Activated CD8-positive, alpha-beta memory T cell treated with anti-CD3 and anti-CD28 coated beads for 48 hours (primary cell): ENCODE measurements around the gene TECR.
"Not testable (repeated sequence)": the region's sequence is repeated elsewhere in the genome, so short reads cannot be mapped to it uniquely, and the experiment has no call there.

Experiments
- DNase-seq, 3 experiments: peaks; one replicate each; pipeline ENCODE4 v3.0.0-alpha.2; 2020; ENCODE audit warnings: low read depth in 2 of 3, low spot score in 2 of 3

Gene TECR

GRCh38 chr19:14559916-14560775 lies 30.8 kb downstream of the TECR start:
- DNase-seq = no peak

- no peak for DNase-seq
Measured at GRCh38 chr19:14560776-14561108, 31.3 kb downstream of the TECR start.

- DNase-seq = no peak
Measured at GRCh38 chr19:14561249-14561648, 31.9 kb downstream of the TECR start.

- no peak for DNase-seq
Measured at GRCh38 chr19:14561847-14562351, 32.5 kb downstream of the TECR start.

DNA sequence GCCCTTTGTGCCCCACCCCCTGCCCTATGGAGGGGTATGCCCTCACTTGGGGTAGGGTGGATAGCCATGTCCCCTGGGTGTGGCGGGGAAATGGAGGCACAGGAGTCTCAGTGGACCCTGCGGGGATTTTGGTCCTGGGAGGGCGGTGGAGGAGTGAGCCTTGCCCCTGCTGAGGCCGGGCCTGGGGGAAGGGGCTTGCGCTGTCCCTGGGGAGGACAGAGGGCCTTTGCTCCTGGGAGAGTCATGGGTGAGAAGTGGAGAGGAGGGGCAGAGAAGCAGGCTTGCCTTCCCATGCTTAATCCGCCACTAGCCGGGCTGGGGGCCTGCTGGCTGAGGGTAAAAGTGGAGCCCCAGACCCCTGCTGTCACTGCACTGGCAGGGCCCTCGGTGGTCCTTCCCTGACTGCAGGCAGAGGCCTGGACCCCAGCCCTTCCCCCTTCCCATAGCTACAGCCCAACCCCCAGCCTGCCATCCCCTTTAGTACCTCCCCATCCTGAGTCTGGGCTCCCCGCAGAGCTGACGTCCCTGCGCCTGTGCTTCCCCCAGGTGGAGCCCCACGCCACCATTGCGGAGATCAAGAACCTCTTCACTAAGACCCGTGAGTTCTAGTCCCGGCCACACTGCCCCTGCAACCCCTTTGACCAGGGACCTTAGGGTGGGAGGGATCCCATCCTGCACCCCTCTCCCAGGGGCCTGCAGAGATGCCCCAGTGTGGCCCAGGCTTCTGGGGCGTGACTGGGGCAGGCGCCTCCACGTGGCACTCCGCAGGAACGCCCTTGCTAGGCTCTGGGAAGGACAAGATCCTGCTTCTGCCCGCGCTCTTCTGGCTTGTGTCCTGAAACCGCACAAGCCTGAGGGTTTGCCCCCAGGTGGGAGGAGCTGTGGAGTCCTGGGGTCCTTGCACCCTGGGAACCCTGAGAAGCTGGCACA lies 33.5 kb downstream of the TECR start:
- no peak for DNase-seq

- DNase-seq = no peak
Measured at GRCh38 chr19:14563590-14563926, 34.2 kb downstream of the TECR start.

DNA sequence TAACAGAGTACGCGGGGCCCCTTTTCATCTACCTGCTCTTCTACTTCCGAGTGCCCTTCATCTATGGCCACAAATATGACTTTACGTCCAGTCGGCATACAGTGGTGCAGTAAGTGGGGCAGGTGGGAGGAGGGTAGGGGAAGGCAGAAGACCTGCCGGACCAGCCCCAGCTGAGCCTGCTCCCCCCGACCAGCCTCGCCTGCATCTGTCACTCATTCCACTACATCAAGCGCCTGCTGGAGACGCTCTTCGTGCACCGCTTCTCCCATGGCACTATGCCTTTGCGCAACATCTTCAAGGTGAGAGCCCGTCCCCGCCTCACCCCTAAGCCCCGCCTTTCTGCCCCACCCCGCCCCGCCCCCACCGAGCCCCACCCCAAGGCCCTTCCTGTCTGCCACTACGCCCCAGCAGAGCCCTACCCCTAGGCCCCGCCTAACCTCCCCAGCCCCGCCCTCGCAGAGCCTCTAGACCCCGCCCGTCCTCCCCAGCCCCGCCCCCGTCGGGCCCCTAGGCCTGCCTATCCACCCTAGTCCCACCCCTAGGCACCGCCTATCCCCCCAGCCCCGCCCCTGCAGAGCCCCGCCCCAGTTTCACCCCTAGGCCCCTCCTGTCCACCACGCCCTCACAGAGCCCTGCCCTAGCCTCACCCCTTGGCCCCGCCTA lies 34.7 kb downstream of the TECR start:
- DNase-seq = peak in 1 of 3 experiments; percentile 42

DNA sequence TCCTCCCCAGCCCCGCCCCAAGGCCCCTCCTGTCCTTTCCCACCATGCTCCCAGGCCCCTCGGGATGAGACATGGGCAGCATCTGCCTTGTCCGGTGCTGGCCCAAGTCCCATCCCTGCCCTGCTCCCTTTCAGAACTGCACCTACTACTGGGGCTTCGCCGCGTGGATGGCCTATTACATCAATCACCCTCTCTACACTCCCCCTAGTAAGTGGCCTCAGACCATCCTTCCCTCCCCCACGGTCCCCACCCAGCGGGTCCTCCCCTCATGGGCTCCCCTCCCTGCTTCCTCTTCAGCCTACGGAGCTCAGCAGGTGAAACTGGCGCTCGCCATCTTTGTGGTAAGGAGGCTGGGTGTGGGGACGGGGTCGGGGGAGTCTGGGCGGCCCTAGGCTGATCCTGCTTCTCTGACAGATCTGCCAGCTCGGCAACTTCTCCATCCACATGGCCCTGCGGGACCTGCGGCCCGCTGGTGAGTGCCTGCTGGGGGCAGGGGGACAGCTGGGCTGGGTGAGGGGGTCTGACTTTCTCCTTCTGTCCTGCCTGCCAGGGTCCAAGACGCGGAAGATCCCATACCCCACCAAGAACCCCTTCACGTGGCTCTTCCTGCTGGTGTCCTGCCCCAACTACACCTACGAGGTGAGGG lies 35.4 kb downstream of the TECR start:
- DNase-seq = not testable (repeated sequence)

GRCh38 chr19:14565298-14565679 lies 35.9 kb downstream of the TECR start:
- no peak for DNase-seq

GRCh38 chr19:14565765-14566711 lies 36.6 kb downstream of the TECR start:
- no peak for DNase-seq

DNA sequence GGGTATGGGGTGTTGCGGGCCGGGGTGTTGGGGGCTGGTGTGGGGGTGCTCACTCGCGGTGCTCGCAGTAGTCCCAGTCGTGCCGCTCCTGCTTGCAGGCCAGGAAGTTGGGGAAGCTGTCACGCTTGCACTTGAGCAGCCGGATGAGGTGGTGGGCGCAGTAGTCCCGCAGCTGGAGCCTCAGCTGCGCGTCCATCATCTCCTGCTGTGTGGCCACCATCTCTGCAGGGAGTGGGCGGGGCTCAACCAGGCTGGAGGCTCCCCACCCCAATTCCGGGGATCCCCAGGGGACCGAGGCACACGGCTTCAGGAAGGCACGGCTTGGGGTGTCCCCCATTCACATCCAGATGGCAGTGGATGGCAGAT lies 37.3 kb downstream of the TECR start:
- DNase-seq = no peak

DNA sequence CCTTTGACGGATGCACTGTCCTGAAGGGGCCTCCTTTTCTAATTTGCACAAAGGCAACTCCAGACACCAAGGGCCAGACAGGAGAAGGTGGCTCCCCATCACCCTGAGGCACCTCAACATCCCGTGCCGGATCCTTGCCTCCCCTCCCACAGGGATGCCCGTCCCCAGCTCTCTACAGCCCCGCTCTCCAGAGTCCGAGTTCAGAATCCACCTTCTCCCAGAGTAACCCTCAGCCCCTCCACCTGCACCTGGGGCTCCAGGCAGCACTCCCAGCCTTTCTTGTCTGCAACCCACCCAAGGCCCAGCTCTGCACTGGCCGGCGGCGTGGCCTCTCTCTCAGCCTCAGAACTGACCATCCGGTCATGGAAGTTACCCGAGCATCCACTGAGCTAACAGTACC lies 37.7 kb downstream of the TECR start:
- DNase-seq = no peak

DNA sequence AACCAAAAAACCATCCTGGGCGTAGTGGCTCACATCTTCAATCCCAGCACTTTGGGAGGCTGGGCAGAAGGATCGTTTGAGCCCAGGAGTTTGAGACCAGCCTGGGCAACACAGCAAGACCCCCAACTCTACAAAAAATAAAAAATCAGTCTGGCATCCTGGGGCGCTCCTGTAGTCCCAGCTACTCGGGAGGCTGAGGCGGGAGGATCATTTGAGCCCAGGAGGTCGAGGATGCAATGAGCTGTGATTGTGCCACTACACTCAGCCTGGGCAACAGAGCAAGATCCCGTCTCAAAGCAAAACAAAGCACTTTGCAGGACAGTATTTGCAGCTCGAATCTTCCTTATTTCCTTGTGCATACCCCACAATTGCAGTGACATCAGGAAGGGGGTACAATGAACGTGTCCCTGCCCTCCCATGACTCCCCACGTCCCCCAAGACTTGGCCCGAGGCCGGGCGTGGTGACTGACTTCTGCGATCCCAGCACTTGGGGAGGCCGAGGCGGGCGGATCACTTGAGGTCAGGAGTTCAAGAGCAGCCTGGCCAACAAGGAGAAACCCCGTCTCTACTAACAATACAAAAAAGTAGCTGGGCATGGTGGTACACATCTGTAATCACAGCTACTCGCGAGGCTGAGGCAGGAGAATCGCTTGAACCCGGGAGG lies 41.6 kb downstream of the TECR start:
- DNase-seq = no peak

DNA sequence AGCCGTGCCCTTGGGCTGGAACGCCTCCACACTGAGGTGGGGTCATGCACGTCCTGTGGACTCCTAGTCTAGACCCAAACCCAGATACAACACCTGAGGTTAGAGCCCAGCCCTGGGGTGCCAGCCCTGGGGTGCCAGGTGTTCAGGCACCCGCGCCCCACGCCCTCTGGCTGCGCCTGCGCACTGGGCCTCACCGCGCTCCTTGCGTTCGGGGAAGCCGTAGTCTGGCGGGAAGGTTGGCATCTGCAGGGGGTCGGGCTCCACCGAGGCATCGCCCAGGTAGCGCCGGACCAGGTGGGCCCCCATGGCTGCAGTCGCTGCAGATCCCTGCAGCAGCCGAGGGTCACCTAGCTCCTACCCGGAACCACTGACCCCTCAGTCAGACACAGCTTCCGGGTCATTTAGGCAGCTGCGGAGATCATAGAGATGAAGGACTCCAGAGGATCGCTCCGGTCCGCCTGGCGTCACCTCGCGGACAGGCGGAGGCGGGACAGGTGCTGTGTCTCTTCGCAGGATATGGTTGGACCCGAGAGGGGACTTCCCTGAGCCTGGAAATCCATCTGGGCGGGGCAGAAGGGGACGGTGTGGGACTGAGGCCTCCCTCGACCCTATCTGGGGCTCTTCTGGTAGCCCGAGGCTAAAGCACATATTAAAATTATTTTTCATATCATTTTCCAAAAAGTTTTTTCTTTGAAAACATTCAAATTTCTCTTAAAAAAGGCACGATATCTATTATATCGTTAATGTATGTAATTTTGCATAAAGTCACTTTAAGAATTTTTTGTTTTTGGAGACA lies 42.5 kb downstream of the TECR start, which contains the start of gene NDUFB7:
Gene NDUFB7, minus strand, starts transcription at position 372 of the 796 bp plus-strand sequence. Its CDS starts 66 bp downstream, at position 306.
- DNase-seq = peak; percentile 67 to 83 (median 76)

- no peak for DNase-seq
Measured at GRCh38 chr19:14575428-14575980, 46.1 kb downstream of the TECR start.

GRCh38 chr19:14576363-14576762 lies 47.0 kb downstream of the TECR start:
- DNase-seq = no peak

- no peak for DNase-seq
Measured at GRCh38 chr19:14577264-14577663, 47.9 kb downstream of the TECR start.

- DNase-seq = no peak
Measured at GRCh38 chr19:14577885-14578427, 48.6 kb downstream of the TECR start.
